Thyroid gland (tissue), 4 donors: ENCODE data around the gene NDST1. TPM values are rescaled to one million over a fixed set of nuclear protein-coding genes. Genes with fewer than 3 reads are reported as not detected.

Experiments used
- DNase-seq, 2 donors: peaks; one replicate each; pipeline ENCODE4 v3.0.0-alpha.2; 2019
- H3K27ac ChIP-seq, 3 donors: fragments of 200-600 bp; sonication (generic); 1 replicate in 2 of 3; 2 replicates in 1 of 3; pipeline ENCODE4 v1.5.1; 2016 to 2019; ENCODE audit warnings: mild to moderate bottlenecking in 1 of 3, moderate library complexity in 1 of 3
- H3K27me3 ChIP-seq: fragments of 200-600 bp; sonication (generic); one replicate; pipeline ENCODE4 v1.5.1; 2019
- H3K36me3 ChIP-seq, 2 donors: fragments of 200-600 bp; sonication (generic); one replicate each; pipeline ENCODE4 v1.5.1; 2016 to 2019
- H3K4me1 ChIP-seq, 2 donors: fragments of 200-600 bp; sonication (generic); one replicate each; pipeline ENCODE4 v1.5.1; 2017 to 2019
- H3K4me3 ChIP-seq, 3 donors: fragments of 200-600 bp; sonication (generic); replicated peaks in 1 of 3; 1 replicate in 2 of 3; 2 replicates in 1 of 3; pipeline ENCODE4 v1.5.1; 2016; ENCODE audit warnings: mild to moderate bottlenecking in 1 of 3
- H3K9me3 ChIP-seq: fragments of 200-600 bp; sonication (generic); one replicate; pipeline ENCODE4 v1.5.1; 2017
- CTCF ChIP-seq, 6 experiments: fragments of 200-600 bp in 3 of 6; fragments of 450-650 bp in 3 of 6; sonication (generic) in 3 of 6; IDR thresholded peaks; one replicate each; pipeline ENCODE4 v1.5.1; 2016 to 2019; ENCODE audit warnings: antibody characterized with exemption in 6 of 6, mild to moderate bottlenecking in 2 of 6, inconsistent platforms in 1 of 6, moderate library complexity in 1 of 6
- POLR2A ChIP-seq, 2 donors: fragments of 450-650 bp; IDR thresholded peaks; one replicate each; pipeline ENCODE4 v1.6.1; 2017; ENCODE audit warnings: antibody characterized with exemption in 2 of 2, mild to moderate bottlenecking in 2 of 2, moderate library complexity in 1 of 2
- WGBS, 2 donors: methylation state at CpG; one replicate each; pipeline ENCODE4 v1.1.5; 2017; 5-methylcytosine and 5-hydroxymethylcytosine counted together
- intact Hi-C: fragments of 100-400 bp; cut with DNase I; formaldehyde crosslinking; loops from one replicate; pipeline ENCODE4 v1.15.1; 2023
- total RNA-seq, 4 donors: library from RNA; depleted of rRNA; stranded (reverse); fragments of >200 nt; gene quantifications; one replicate each; pipeline ENCODE4 v1.2.3, GENCODE V29; 2016

NDST1 gene
- total RNA-seq, 4 donors from 2014 or later, result 84.9 to 171 (median 113) TPM

DNA sequence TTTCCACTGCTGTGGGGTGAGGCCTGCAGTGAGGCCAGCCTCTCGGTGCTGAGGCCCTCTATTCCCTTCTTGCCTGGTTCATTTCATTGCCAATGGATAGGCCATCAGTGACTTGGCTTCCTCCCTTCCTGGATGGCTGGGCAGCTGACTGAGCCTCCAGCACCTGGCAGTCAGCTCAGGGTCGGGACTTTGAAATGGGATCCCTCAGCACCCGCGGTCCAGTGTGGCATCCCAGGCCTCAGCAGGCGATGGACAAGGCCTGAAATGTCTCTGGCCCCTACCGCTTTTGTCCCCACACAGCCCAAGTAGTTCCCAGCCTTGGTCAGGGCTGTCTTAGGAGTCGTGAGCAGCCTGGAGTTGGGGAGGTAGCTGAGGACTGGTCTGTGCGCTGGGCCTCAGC is 17.2 kb downstream of the NDST1 start:
- no peak for DNase-seq

DNA sequence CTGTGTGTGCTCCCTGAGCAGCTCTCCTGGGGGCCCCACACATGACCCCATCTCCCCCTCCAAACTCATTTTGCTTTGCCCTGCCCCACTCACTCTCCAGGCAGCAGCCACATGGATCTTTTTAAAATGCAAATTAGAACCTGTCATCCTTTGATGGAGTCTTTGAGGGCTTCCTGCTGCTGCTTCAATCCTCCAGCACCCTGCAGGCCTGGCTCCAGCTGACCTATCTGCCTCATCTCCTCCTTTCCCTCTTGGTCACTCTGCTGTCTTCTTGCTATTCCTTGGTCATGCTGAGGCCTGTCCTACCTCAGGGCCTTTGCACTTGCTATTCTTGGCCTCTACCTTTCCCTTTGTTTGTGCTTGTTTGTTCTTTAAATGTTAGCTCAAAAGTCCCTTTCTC is 17.9 kb downstream of the NDST1 start:
- H3K4me1 ChIP-seq, result peaks cover 27 to 58% of the 10 kb centered on the region in 2 donors
- H3K9me3 ChIP-seq, result no peaks in the 10 kb centered on the region
- H3K27ac ChIP-seq, result peak overlapping the region in 2 of 3 donors; percentile 36 to 66
- intact Hi-C loops, result no loop called here
- TF ChIP-seq CTCF (IDR thresholded peaks at IDR 0.05) (no peak), POLR2A (IDR thresholded peaks at IDR 0.05) (no peak)
- peaks cover 19 to 20% of the 10 kb centered on the region in 2 donors for H3K36me3 ChIP-seq
- no peak for DNase-seq
- no peaks in the 10 kb centered on the region for H3K27me3 ChIP-seq
- H3K4me3 ChIP-seq, result no peak overlapping the region

More for the DNA sequence above, 17.2 kb downstream of the NDST1 start:
- Histone ChIP-seq H3K4me3 (no peak overlapping the region), H3K36me3 (peaks cover 20% of the 10 kb centered on the region in 2 donors), H3K27ac (peak overlapping the region in 2 of 3 donors; percentile 36 to 66), H3K4me1 (peaks cover 27 to 52% of the 10 kb centered on the region in 2 donors), H3K27me3 (no peaks in the 10 kb centered on the region), H3K9me3 (no peaks in the 10 kb centered on the region)
- intact Hi-C loops, result no loop called here
- TF ChIP-seq POLR2A (IDR thresholded peaks at IDR 0.05), result no peak
- no peak for TF ChIP-seq CTCF (IDR thresholded peaks at IDR 0.05)
- WGBS, 2 donors, result 80 to 86% methylated on average over 1 to 8 of the region's 8 CpGs

- H3K4me1 ChIP-seq, result peaks cover 27 to 58% of the 10 kb centered on the region in 2 donors
- no peak overlapping the region for H3K4me3 ChIP-seq
- peaks cover 7 to 9% of the 10 kb centered on the region in 2 donors for H3K36me3 ChIP-seq
- WGBS, 2 donors, result 77 to 88% methylated on average over 4 to 8 of the region's 8 CpGs
- TF ChIP-seq POLR2A (IDR thresholded peaks at IDR 0.05) (no peak), CTCF (IDR thresholded peaks at IDR 0.05) (no peak)
- DNase-seq, result no peak
- intact Hi-C loops, result no loop called here
- peak overlapping the region in 2 of 3 donors; percentile 21 to 66 for H3K27ac ChIP-seq
- no peaks in the 10 kb centered on the region for H3K9me3 ChIP-seq
- no peaks in the 10 kb centered on the region for H3K27me3 ChIP-seq
Measured at GRCh38 chr5:150527038-150527437, 19.1 kb downstream of the NDST1 start.

GRCh38 chr5:150527808-150528207 is 19.9 kb downstream of the NDST1 start:
- Histone ChIP-seq H3K9me3 (no peaks in the 10 kb centered on the region), H3K27ac (no peak overlapping the region), H3K4me3 (no peak overlapping the region), H3K27me3 (no peaks in the 10 kb centered on the region), H3K36me3 (peaks cover 11 to 12% of the 10 kb centered on the region in 2 donors), H3K4me1 (peaks cover 27 to 50% of the 10 kb centered on the region in 2 donors)
- TF ChIP-seq POLR2A (IDR thresholded peaks at IDR 0.05) (no peak), CTCF (IDR thresholded peaks at IDR 0.05) (no peak)
- intact Hi-C loops, result no loop called here
- WGBS, 2 donors, result 91 to 94% methylated on average over 15 to 19 of the region's 24 CpGs
- no peak for DNase-seq

GRCh38 chr5:150528924-150529546 is 21.1 kb downstream of the NDST1 start:
- no peak for DNase-seq
- H3K4me1 ChIP-seq, result peaks cover 15 to 38% of the 10 kb centered on the region in 2 donors
- TF ChIP-seq CTCF (IDR thresholded peaks at IDR 0.05) (no peak), POLR2A (IDR thresholded peaks at IDR 0.05) (no peak)
- H3K36me3 ChIP-seq, result peaks cover 16 to 22% of the 10 kb centered on the region in 2 donors
- no peak overlapping the region for H3K4me3 ChIP-seq
- intact Hi-C loops, result no loop called here
- H3K9me3 ChIP-seq, result no peaks in the 10 kb centered on the region
- H3K27me3 ChIP-seq, result no peaks in the 10 kb centered on the region
- WGBS, 2 donors, result 58 to 63% methylated on average over 2 of the region's 2 CpGs
- no peak overlapping the region for H3K27ac ChIP-seq
